ENCODE results near the gene GPR35.

The GPR35 gene

DNA sequence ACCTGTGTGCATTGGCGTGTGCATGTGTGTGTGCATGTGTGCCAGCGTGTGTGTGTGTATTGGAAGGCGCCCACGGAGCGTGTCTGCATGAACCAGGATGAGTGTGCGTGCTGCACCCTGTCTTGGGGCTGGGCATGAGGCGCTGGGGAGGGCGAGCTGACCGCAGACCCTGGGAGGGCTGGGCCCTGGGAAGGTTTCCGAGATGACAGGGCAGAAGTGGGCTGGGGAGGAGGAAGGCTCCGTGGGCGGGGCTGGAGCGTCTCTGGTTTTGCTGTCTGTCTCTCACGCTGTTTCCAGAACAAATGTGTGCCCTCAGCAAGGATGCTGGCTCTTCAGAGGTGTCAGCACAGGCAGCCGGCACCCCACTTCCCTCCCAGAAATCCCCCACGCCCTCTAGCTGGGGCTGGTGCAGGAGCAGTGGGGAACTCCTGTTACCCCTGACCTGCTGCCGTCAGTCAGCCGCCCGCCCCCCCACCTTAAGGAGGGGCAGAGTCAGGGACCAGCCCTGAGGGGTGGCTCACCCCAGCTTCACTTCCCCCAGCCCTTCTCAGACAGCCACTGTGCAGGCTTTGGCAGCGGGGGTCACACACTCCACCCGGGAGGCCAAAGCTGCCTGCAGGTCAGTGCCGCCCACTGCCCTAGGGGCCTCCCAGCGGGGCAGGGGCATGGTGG lies at the start of gene GPR35:
TSS of gene GPR35 (plus strand) at position 531 of the 672 bp plus-strand sequence. CDS start 4,473 bp downstream, outside the sequence.
- FAIRE-seq (no peak), DNase-seq (ENCODE audit: extremely low spot score, insufficient read length, low read depth) (no peak)

DNA sequence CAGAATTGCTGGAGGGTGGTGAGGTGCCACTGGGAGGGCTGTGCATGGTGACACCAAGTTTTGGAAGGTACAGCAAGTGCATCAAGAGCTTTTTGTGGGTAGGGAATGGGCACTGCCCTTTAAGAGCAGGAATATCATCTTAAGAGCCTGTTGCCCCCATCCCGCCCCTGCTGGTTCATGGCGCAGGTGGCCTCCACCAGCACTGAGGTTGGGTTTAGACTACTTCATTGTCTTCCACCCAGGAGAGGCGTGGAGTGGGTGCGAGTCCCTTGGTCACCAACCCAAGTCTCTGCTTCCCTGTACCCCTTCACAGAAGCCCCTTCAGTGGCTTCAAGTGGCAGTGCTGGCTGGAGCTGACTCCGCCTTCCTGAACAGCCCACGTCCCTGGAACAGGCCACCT lies 49.2 kb upstream of the GPR35 start:
- DNase-seq (ENCODE audit: extremely low spot score, insufficient read length, low read depth) (no peak), FAIRE-seq (no peak)

GRCh38 chr2:240576436-240577205 lies 48.7 kb upstream of the GPR35 start:
- FAIRE-seq (no peak), DNase-seq (ENCODE audit: extremely low spot score, insufficient read length, low read depth) (no peak)

DNA sequence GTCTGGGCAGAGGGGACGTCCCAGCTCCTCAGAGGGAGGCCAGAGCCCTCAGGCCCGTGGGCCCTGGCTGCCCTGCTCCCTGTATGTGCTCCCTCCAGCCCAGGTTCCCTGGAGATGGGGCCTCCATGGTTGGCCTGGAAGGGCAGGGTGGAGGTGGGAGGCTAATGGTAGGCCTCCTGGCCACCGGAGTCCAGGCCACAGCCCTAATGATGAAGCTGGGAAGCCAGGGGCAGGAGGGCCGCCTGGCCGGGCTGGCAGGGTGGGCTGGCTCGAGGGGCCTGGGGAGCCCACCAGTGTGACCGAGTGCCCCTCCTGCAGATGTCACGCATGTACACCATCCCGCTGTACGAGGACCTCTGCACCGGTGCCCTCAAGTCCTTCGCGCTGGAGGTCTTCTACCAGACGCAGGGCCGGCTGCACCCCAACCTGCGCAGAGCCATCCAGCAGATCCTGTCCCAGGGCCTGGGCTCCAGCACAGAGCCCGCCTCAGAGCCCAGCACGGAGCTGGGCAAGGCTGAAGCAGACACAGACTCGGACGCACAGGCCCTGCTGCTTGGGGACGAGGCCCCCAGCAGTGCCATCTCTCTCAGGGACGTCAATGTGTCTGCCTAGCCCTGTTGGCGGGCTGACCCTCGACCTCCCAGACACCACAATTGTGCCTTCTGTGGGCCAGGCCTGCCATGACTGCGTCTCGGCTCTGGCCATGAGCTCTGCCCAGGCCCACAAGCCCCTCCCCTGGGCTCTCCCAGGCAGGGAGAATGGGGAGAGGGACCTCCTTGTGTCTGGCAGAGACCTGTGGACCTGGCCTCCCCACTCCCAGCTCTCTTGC lies 47.8 kb upstream of the GPR35 start:
- FAIRE-seq: no peak

DNA sequence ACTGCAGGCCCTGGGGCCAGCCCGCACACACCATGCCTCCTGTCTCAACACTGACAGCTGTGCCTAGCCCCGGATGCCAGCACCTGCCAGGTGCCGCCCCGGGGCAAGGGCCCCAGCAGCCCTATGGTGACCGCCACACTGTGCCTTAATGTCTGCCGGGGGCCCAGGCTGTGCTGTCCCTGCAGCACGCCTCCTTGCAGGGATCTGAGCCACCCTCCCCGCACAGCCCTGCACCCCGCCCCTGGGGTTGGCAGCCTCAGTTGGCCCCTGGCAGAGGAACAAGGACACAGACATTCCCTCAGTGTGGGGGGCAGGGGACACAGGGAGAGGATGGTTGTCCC lies 47.2 kb upstream of the GPR35 start:
- no peak for FAIRE-seq
- DNase-seq (ENCODE audit: extremely low spot score, insufficient read length, low read depth): no peak

More for the DNA sequence above, 47.8 kb upstream of the GPR35 start:
- no peak for DNase-seq (ENCODE audit: extremely low spot score, insufficient read length, low read depth)

DNA sequence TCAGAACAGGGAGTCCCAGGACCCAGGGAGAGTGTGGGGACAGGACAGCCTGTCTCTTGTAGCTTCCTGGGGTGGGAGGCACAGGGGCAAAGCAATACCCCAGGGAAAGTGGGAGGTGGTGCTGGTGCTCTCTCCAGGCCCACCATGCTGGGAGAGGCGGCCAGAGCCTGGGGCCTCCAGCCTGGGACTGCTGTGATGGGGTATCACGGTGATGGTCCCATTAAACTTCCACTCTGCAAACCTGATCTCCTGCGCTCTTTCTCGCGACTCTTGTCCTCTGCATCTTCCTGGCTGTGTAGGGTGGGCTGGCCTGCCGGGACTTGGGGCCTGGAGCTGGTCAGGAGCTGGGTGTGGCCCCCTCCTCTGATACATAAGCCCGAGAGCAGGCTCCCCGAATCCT lies 46.8 kb upstream of the GPR35 start:
- DNase-seq (ENCODE audit: extremely low spot score, insufficient read length, low read depth): no peak
- no peak for FAIRE-seq

DNA sequence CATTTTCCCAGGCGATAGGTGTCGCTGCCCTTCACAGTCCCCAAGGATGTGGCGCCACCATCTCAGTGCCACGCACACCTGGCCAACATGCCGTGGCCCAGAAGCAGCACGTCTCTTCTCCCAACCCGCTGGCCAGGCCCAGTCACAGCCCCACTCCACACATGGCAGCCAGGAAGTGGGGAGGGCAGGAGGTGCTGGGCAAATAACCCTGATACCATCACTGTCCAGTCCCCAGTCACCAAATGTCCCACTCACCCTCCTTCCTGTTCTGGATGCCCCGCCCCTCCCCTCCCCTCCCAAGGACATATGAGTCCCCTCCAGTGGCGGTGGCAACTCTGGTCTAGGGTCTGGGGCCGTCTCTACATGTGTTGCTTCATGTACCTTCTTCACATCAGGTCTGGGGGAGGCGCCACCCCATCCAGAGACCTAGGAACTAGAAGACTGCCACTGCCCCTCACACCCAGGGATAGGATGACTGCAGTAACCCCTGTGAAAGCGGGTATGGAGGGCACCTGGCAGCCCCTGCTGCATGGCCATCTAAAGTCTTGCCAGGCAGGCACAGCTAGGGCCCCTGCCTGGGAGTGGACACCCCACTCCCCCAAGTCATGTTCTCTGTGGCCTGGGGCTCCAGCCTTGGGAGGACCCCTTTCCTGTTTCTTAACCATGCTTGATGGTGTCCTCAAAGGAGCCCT lies 46.1 kb upstream of the GPR35 start:
- DNase-seq (ENCODE audit: extremely low spot score, insufficient read length, low read depth) (no peak), FAIRE-seq (no peak)

DNA sequence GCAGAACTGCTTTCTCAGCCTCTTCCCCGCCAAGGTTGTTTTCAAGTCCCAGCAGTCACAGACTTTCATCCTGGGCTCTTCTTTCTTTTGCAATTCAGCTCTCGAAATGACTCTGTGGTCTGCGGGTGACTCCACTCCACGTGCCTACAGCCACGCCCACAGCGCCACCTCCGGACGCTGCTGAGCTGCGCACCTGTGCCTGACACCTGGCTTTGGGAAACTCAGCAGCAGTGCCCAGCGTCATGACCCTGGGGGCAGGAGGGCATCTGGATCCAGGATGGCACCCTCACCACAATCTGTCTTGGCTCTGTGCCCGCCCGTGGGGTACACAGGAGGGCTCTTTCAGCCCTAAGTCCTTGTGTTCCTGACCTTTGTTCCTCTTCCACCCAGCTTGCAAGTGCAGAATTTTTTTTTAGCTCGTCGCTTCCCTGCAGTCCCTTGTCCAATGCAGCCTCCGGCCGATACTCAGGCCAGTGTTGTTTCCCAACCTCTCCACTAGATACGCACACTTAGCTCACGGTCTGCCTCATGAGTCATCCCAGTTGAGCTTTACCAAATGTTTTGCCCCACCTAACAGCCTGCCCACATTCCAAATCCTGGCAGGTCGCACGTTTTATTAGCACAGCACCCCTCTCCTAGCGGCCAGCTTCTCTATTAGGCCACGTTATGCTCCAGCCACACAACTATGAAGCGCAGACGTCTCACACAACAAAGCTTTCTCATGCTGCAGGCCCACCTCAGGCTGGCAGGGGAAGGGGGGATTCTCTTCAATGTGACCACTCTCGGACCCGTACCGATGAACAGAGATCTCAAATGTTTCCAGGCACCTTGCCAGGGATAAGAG lies 45.3 kb upstream of the GPR35 start:
- peak; percentile 92 for FAIRE-seq
- DNase-seq (ENCODE audit: extremely low spot score, insufficient read length, low read depth): no peak

DNA sequence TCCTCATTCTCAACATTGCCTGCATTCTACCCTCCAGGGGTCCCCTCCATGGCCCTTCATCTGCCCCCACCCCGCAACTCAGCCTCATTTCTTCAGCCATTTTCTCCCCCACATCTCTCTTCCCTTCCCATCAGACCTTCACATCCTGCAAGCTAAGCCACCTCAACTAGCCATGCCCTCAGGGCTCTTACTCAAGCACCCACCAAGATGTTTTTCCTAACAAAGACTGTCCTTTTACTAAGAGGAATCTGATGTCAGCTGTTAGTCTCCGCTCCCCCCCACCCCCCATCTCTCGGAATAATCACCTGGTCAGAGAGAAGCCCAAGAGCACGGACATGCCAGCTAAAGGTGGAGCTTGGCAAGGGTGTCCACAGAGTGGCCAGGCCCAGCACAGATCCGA lies 43.5 kb upstream of the GPR35 start:
- DNase-seq (ENCODE audit: extremely low spot score, insufficient read length, low read depth) (no peak), FAIRE-seq (no peak)

GRCh38 chr2:240582781-240583180 lies 42.5 kb upstream of the GPR35 start:
- FAIRE-seq: no peak

DNA sequence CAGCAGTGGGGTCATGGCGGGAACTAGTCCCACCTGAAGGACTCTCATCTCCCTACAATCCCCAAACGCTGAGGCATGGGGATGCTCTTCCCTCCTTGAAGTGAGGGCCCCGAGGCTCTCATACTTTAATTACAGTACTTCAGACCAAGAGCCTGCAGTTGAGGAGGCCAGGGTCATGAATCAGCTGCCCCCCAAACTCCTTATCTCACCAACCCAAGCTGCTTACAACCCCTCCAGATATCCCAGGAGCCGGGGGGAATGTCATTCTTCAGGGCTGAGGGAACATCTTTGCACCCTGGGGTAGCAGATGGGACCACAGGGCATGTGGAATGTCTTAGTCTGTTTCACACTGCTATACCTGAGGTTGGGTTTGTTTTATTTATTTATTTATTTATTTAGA lies 41.5 kb upstream of the GPR35 start:
- no peak for DNase-seq (ENCODE audit: extremely low spot score, insufficient read length, low read depth)
- FAIRE-seq: no peak

More at GRCh38 chr2:240582781-240583180, 42.5 kb upstream of the GPR35 start:
- no peak for DNase-seq (ENCODE audit: extremely low spot score, insufficient read length, low read depth)

DNA sequence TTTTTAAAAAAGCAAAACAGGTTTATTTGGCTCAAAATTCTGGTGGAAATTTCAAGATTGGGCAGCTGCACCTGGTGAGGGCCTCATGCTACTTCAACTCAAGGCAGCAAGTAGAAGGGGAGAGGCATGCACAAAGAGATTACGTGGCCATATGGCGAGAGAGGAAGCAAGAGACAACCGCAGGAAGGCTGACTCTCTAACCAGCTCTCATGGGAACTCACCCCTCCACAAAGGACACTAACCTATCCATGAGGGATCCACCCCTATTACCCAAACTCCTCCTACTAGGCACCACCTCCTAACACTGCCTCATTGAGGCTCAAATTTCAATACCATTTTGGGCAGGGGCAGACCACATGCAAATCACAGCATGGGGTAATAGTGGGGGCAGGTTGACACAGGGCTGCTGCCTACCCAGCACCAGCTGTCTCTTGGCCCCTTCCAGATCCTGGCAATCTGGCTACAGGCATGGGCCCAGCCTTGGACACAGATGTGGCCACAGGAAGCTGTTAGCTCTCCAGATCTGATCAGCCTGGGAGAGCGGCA lies 40.7 kb upstream of the GPR35 start:
- peak; percentile 99 for FAIRE-seq
- no peak for DNase-seq (ENCODE audit: extremely low spot score, insufficient read length, low read depth)

- DNase-seq (ENCODE audit: extremely low spot score, insufficient read length, low read depth): no peak
Measured at GRCh38 chr2:240585101-240585500, 40.2 kb upstream of the GPR35 start.

DNA sequence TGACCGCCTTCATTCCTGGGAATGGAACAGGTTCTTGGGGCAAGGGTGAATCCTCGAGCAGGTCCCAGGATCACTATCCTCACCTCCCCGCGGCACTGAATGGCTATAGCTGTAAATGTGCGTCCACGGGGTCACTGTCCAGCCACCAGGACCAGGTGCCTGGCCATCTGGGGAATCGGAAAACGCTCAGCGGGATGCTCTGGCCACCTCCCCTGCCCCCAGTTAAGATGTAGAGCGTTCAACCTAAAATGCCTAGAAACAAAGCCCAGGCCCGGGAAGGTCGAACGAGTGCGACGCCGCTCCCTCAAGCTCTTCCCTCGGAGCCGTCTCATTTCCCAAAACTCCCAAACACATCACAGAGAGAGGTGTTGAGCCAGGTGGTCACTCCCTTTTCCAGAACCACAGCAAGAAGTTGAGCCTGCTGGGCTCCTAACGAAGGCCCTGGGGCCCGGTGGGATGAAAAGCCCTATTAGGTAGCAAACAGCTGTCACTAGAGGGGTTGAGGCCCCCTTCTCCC lies 39.5 kb upstream of the GPR35 start:
- DNase-seq (ENCODE audit: extremely low spot score, insufficient read length, low read depth): no peak
- no peak for FAIRE-seq

More at GRCh38 chr2:240585101-240585500, 40.2 kb upstream of the GPR35 start:
- no peak for FAIRE-seq

- peak; percentile 84 for DNase-seq (ENCODE audit: extremely low spot score, insufficient read length, low read depth)
- FAIRE-seq: peak; percentile 99
Measured at GRCh38 chr2:240586198-240586918, 38.9 kb upstream of the GPR35 start, which contains the start of gene CAPN10. Gene CAPN10 (plus strand): TSS chr2:240586734. CDS start chr2:240586912, 178 bp downstream.

- DNase-seq (ENCODE audit: extremely low spot score, insufficient read length, low read depth) (no peak), FAIRE-seq (peak; percentile 77)
Measured at GRCh38 chr2:240586919-240587800, 38.1 kb upstream of the GPR35 start.

- no peak for FAIRE-seq
- no peak for DNase-seq (ENCODE audit: extremely low spot score, insufficient read length, low read depth)
Measured at GRCh38 chr2:240588006-240588655, 37.1 kb upstream of the GPR35 start.

All from GM18507 (cell line).